Activated CD4-positive, CD25-positive, alpha-beta regulatory T cell treated with anti-CD3 and anti-CD28 coated beads, Interleukin-2, amount 50 U/mL, for 16 hours (primary cell): ENCODE data around the gene IL33.

Source experiments
- DNase-seq: peaks from one replicate; pipeline ENCODE4 v3.0.0-alpha.2; 2020; ENCODE audit warnings: low read depth, low spot score

IL33 gene

GRCh38 chr9:6216951-6217350 lies 1.3 kb downstream of the IL33 start:
- no peak for DNase-seq

- DNase-seq, result no peak
Observed at GRCh38 chr9:6218099-6218502, 2.5 kb downstream of the IL33 start.

- no peak for DNase-seq
Observed at GRCh38 chr9:6219040-6219439, 3.4 kb downstream of the IL33 start.

GRCh38 chr9:6219981-6220380 lies 4.4 kb downstream of the IL33 start:
- DNase-seq, result no peak

- no peak for DNase-seq
Observed at GRCh38 chr9:6224393-6225154, 9.0 kb downstream of the IL33 start.

GRCh38 chr9:6226696-6227095 lies 11.1 kb downstream of the IL33 start:
- DNase-seq, result no peak

- no peak for DNase-seq
Observed at GRCh38 chr9:6229186-6229585, 13.6 kb downstream of the IL33 start.

GRCh38 chr9:6229619-6230018 lies 14.0 kb downstream of the IL33 start:
- no peak for DNase-seq

GRCh38 chr9:6230037-6230780 lies 14.6 kb downstream of the IL33 start:
- DNase-seq, result no peak

- no peak for DNase-seq
Observed at GRCh38 chr9:6232336-6232945, 16.8 kb downstream of the IL33 start.

- DNase-seq, result no peak
Observed at GRCh38 chr9:6234014-6234413, 18.4 kb downstream of the IL33 start.

GRCh38 chr9:6237267-6237666 lies 21.7 kb downstream of the IL33 start:
- DNase-seq, result no peak

- DNase-seq, result no peak
Observed at GRCh38 chr9:6239048-6239461, 23.4 kb downstream of the IL33 start.

GRCh38 chr9:6239694-6240093 lies 24.1 kb downstream of the IL33 start:
- DNase-seq, result no peak

GRCh38 chr9:6243746-6244145 lies 28.1 kb downstream of the IL33 start:
- DNase-seq, result no peak

- DNase-seq, result no peak
Observed at GRCh38 chr9:6247266-6247665, 31.7 kb downstream of the IL33 start.

GRCh38 chr9:6268826-6269397 lies 53.3 kb downstream of the IL33 start:
- no peak for DNase-seq

- DNase-seq, result no peak
Observed at GRCh38 chr9:6270896-6271295, 55.3 kb downstream of the IL33 start.

- DNase-seq, result no peak
Observed at GRCh38 chr9:6271508-6272228, 56.1 kb downstream of the IL33 start.

- no peak for DNase-seq
Observed at GRCh38 chr9:6272229-6272598, 56.6 kb downstream of the IL33 start.

GRCh38 chr9:6277417-6277816 lies 61.8 kb downstream of the IL33 start:
- DNase-seq, result no peak

GRCh38 chr9:6301858-6302257 lies 86.3 kb downstream of the IL33 start:
- DNase-seq, result no peak
